Endothelial cell (in vitro differentiated cells): Measurements from ENCODE around the gene GALNT14. TPM values are rescaled to one million over a fixed set of nuclear protein-coding genes. Genes with fewer than 3 reads are reported as not detected.
"Not testable (repeated sequence)": the region's sequence is repeated elsewhere in the genome, so short reads cannot be mapped to it uniquely, and the experiment has no call there.

Source experiments
- DNase-seq: peaks from one replicate; pipeline ENCODE4 v3.0.0; 2021; ENCODE audit warnings: low spot score
- H3K27ac Mint-ChIP-seq: one replicate; pipeline ENCODE4 v1.8.0; 2021; ENCODE audit warnings: mixed read lengths, inconsistent platforms; ENCODE audit not compliant: unreplicated experiment
- H3K27me3 Mint-ChIP-seq: one replicate; pipeline ENCODE4 v1.8.0; 2021; ENCODE audit warnings: mild to moderate bottlenecking, moderate library complexity, mixed read lengths, inconsistent platforms; ENCODE audit not compliant: unreplicated experiment
- H3K36me3 Mint-ChIP-seq: one replicate; pipeline ENCODE4 v1.8.0; 2021; ENCODE audit warnings: mild to moderate bottlenecking, low read depth, mixed read lengths, inconsistent platforms; ENCODE audit not compliant: unreplicated experiment
- H3K4me1 Mint-ChIP-seq: one replicate; pipeline ENCODE4 v1.8.0; 2021; ENCODE audit warnings: mild to moderate bottlenecking, mixed read lengths, inconsistent platforms; ENCODE audit not compliant: unreplicated experiment
- H3K4me3 Mint-ChIP-seq: one replicate; pipeline ENCODE4 v1.8.0; 2021; ENCODE audit warnings: mild to moderate bottlenecking, mixed read lengths, inconsistent platforms; ENCODE audit not compliant: unreplicated experiment
- H3K9me3 Mint-ChIP-seq: one replicate; pipeline ENCODE4 v1.8.0; 2021; ENCODE audit warnings: mixed read lengths, inconsistent platforms; ENCODE audit not compliant: unreplicated experiment
- CTCF ChIP-seq: fragments of 200-600 bp; sonication (generic); IDR thresholded peaks from one replicate; pipeline ENCODE4 v1.5.0; 2021; ENCODE audit warnings: antibody characterized with exemption; ENCODE audit not compliant: unreplicated experiment
- long read RNA-seq: library from polyadenylated mRNA; unstranded; transcript quantifications from one replicate; pipeline ENCODE4 v2.0.0, GENCODE V29; 2020; ENCODE audit not compliant: unreplicated experiment
- total RNA-seq: library from RNA; stranded (reverse); fragmentation: NEBNext Ultra II Directional; extraction: Animal tissue kit (Norgen Biotek cat#: 25700); gene quantifications from one replicate; pipeline ENCODE4 v1.2.1, GENCODE V29; 2021; ENCODE audit not compliant: unreplicated experiment

GALNT14 gene
- 16.8 TPM for total RNA-seq
- long read RNA-seq, transcript GALNT14-202 (15 exons, 2,733 nt): major isoform, 5 of 7 reads
- long read RNA-seq, partial matches to known transcripts: 1 of 7 reads
- long read RNA-seq, other reads (novel, unspliced or antisense): 1 of 7 reads

- Mint-ChIP-seq H3K27ac (no peak within 1 kb of the TSS), H3K4me3 (peak within 1 kb of the TSS; percentile 87), H3K27me3 (peaks cover 10% of the 10 kb centered on the region), H3K36me3 (peaks cover 4% of the 10 kb centered on the region), H3K9me3 (no peaks in the 10 kb centered on the region), H3K4me1 (peaks cover 13% of the 10 kb centered on the region)
- DNase-seq: peak; percentile 84
- peak; percentile 20 for TF ChIP-seq CTCF
Measured at GRCh38 chr2:31138037-31138962, at the start of gene GALNT14. Gene GALNT14 (minus strand): TSS chr2:31138440. CDS start chr2:31138086, 354 bp downstream.

- H3K4me3 Mint-ChIP-seq: no peak overlapping the region
Measured at GRCh38 chr2:31187166-31187565, 48.9 kb upstream of the GALNT14 start.

GRCh38 chr2:31183973-31184372 is 45.7 kb upstream of the GALNT14 start:
- H3K27me3 Mint-ChIP-seq, H3K4me1 Mint-ChIP-seq, H3K4me3 Mint-ChIP-seq, H3K27ac Mint-ChIP-seq, DNase-seq, H3K9me3 Mint-ChIP-seq, H3K36me3 Mint-ChIP-seq: not testable (repeated sequence)

More at GRCh38 chr2:31187166-31187565, 48.9 kb upstream of the GALNT14 start:
- no peak for DNase-seq
- Mint-ChIP-seq H3K9me3 (no peaks in the 10 kb centered on the region), H3K36me3 (no peaks in the 10 kb centered on the region), H3K4me1 (no peaks in the 10 kb centered on the region), H3K27me3 (no peaks in the 10 kb centered on the region), H3K27ac (no peak overlapping the region)
- no peak for TF ChIP-seq CTCF

- no peak overlapping the region for H3K27ac Mint-ChIP-seq
- H3K4me3 Mint-ChIP-seq: no peak overlapping the region
- no peaks in the 10 kb centered on the region for H3K36me3 Mint-ChIP-seq
- TF ChIP-seq CTCF: no peak
- no peaks in the 10 kb centered on the region for H3K9me3 Mint-ChIP-seq
- peaks cover 8% of the 10 kb centered on the region for H3K27me3 Mint-ChIP-seq
- no peaks in the 10 kb centered on the region for H3K4me1 Mint-ChIP-seq
- no peak for DNase-seq
Measured at GRCh38 chr2:31176742-31177141, 38.5 kb upstream of the GALNT14 start.

GRCh38 chr2:31171142-31171541 is 32.9 kb upstream of the GALNT14 start:
- no peak for DNase-seq
- no peaks in the 10 kb centered on the region for H3K36me3 Mint-ChIP-seq
- no peaks in the 10 kb centered on the region for H3K4me1 Mint-ChIP-seq
- H3K9me3 Mint-ChIP-seq: no peaks in the 10 kb centered on the region
- H3K27ac Mint-ChIP-seq: no peak overlapping the region
- no peak for TF ChIP-seq CTCF
- no peak overlapping the region for H3K4me3 Mint-ChIP-seq
- H3K27me3 Mint-ChIP-seq: peaks cover 15% of the 10 kb centered on the region
